Osteocyte (in vitro differentiated cells): Measurements from ENCODE around the gene VIPR2. TPM values are rescaled to one million over a fixed set of nuclear protein-coding genes. Genes with fewer than 3 reads are reported as not detected.

Source experiments
- DNase-seq: peaks from one replicate; pipeline ENCODE4 v3.0.0; 2021; ENCODE audit warnings: mixed read lengths; ENCODE audit not compliant: unreplicated experiment; ENCODE audit errors: extremely low spot score
- H3K27ac Mint-ChIP-seq: one replicate; pipeline ENCODE4 v1.8.0; 2021; ENCODE audit warnings: mild to moderate bottlenecking, mixed read lengths; ENCODE audit not compliant: unreplicated experiment
- H3K27me3 Mint-ChIP-seq: one replicate; pipeline ENCODE4 v1.8.0; 2021; ENCODE audit warnings: mixed read lengths; ENCODE audit not compliant: unreplicated experiment
- H3K36me3 Mint-ChIP-seq: one replicate; pipeline ENCODE4 v1.8.0; 2021; ENCODE audit warnings: mixed read lengths; ENCODE audit not compliant: unreplicated experiment
- H3K4me1 Mint-ChIP-seq: one replicate; pipeline ENCODE4 v1.8.0; 2021; ENCODE audit warnings: mixed read lengths; ENCODE audit not compliant: unreplicated experiment
- H3K4me3 Mint-ChIP-seq: one replicate; pipeline ENCODE4 v1.8.0; 2021; ENCODE audit warnings: mild to moderate bottlenecking, moderate library complexity, mixed read lengths; ENCODE audit not compliant: unreplicated experiment
- H3K9me3 Mint-ChIP-seq: one replicate; pipeline ENCODE4 v1.8.0; 2021; ENCODE audit warnings: mixed read lengths; ENCODE audit not compliant: unreplicated experiment
- CTCF ChIP-seq: fragments of 200-600 bp; sonication (generic); IDR thresholded peaks from 2 replicates; pipeline ENCODE4 v1.5.0; 2021; ENCODE audit warnings: antibody characterized with exemption, mild to moderate bottlenecking, moderate library complexity
- total RNA-seq: library from RNA; stranded (reverse); gene quantifications from 2 replicates; pipeline ENCODE4 v1.2.1, GENCODE V29; 2021

The VIPR2 gene
- total RNA-seq, 1 donor from 2014 or later = 0.19 TPM

DNA sequence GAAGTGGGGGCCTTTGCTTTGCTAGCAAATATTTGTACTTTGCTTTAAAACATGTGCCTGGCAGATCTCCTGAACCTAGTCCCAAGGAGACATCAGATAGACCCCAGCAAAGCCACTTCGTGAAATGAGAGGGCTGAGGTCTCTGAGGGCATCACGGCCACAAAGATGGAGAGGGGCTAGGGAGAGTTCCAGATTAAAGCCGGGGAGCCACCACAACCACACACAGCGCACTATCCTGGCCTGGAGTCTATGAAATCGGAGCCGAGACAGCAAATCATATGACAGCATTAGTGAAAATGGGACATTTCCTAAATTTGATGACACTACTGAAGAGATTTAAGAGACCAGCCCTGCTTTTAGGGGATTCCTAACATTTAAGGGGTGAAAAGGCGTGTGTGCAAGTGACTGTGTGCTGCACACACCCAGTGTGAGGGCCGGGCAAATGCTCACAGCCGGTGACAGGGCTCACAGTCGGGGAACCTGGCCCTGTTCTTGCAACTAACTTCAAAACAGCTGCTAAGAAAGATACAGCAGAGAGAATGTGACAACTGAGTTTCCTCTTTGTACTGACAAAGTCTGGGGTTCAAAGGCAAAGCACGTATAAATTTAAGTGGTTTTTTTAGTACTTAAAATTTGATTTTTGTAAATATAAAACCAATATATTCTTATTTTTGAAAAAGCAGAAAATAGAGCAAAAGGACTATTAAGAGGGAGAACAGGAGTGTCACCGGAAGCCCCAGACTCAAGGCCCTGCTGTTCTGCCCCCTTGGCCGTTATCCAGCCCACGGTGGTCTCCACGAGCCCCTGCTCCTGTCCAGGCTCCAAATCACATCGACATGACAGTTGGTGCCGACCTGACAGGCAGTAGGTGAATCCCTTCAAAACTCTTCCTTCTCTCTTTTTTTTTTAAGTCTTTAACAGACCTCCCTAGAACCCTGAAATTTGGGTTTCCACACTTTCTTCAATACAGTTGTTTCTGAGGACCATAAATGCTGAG lies 49.5 kb downstream of the VIPR2 start:
- Mint-ChIP-seq H3K27me3 (no peaks in the 10 kb centered on the region), H3K36me3 (no peaks in the 10 kb centered on the region), H3K27ac (no peak overlapping the region), H3K4me1 (no peaks in the 10 kb centered on the region), H3K9me3 (no peaks in the 10 kb centered on the region), H3K4me3 (no peak overlapping the region)
- DNase-seq = no peak
- no peak for TF ChIP-seq CTCF

- Mint-ChIP-seq H3K4me1 (no peaks in the 10 kb centered on the region), H3K36me3 (no peaks in the 10 kb centered on the region), H3K9me3 (no peaks in the 10 kb centered on the region), H3K27me3 (no peaks in the 10 kb centered on the region), H3K27ac (no peak overlapping the region), H3K4me3 (no peak overlapping the region)
- no peak for TF ChIP-seq CTCF
- DNase-seq = peak; percentile 79
Measured at GRCh38 chr7:159094023-159094740, 50.5 kb downstream of the VIPR2 start.

DNA sequence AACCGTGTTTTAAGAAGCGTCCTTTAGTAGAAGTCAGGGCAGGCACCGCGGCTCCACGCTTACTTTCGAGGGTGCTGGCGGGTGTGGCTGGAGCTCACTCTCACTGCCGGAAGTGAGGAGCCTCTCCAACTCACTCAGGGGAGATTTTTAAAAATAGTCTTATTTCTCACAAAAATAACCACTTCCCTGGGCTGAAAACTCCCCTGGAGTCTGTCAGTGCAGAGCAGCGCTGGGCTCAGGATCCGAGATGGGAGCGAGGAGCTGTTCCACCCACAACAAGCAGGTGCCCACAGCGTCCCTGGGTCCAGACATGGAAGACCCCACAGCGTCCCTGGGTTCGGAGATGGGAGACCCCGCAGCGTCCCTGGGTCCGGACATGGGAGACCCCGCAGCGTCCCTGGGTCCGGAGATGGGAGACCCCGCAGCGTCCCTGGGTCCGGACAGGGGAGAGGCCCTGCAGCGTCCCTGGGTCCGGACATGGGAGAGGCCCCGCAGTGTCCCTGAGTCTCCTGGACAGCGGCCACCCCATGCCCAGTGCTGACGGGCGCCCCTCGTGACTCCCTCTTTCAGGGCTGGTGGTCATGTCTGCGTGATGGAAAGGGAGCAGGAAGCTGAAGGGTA lies 51.2 kb downstream of the VIPR2 start:
- Mint-ChIP-seq H3K27ac (no peak overlapping the region), H3K36me3 (no peaks in the 10 kb centered on the region), H3K9me3 (no peaks in the 10 kb centered on the region), H3K4me1 (no peaks in the 10 kb centered on the region), H3K27me3 (no peaks in the 10 kb centered on the region), H3K4me3 (no peak overlapping the region)
- TF ChIP-seq CTCF = no peak
- DNase-seq = peak; percentile 82

DNA sequence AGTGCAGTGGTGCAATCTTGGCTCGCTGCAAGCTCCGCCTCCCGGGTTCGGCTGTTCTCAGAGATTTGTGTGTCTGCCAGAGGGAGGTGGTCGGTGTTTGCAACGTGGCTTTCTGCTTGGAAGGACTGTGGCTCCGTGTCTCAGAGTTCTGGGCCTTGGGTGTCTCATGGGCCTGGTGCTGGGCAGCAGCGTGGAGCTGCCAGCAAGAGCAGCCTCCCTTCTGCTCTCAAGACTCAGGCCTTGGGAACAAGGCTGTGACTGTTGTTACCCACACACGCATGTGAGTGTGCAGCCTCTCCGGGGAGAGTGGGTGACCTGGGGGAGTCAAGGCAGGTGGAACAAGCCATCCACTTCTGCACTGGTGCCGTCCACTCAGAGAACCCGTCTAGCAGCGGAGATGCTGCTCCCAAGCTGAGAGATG lies 52.0 kb downstream of the VIPR2 start:
- DNase-seq = peak; percentile 72
- H3K4me3 Mint-ChIP-seq = no peak overlapping the region
- H3K36me3 Mint-ChIP-seq = no peaks in the 10 kb centered on the region
- TF ChIP-seq CTCF = no peak
- no peak overlapping the region for H3K27ac Mint-ChIP-seq
- no peaks in the 10 kb centered on the region for H3K9me3 Mint-ChIP-seq
- no peaks in the 10 kb centered on the region for H3K4me1 Mint-ChIP-seq
- H3K27me3 Mint-ChIP-seq = no peaks in the 10 kb centered on the region
